ENCODE results near the gene SPINK7.

The SPINK7 gene

GRCh38 chr5:148309746-148310145, 2.5 kb upstream of the SPINK7 start:
- no peak for TF ChIP-seq ZNF565 (CRISPR knock-in tag; conservative IDR thresholded peaks at IDR 0.05; ENCODE audit: low read depth)
- no peak for TF ChIP-seq ESRRG (CRISPR knock-in tag; IDR thresholded peaks at IDR 0.05)
- TF ChIP-seq ZFP30 (CRISPR knock-in tag; IDR thresholded peaks at IDR 0.05), result no peak
- TF ChIP-seq CREB5 (CRISPR knock-in tag; IDR thresholded peaks at IDR 0.05; ENCODE audit: low read depth), result no peak
- TF ChIP-seq ZFP3 (CRISPR knock-in tag; IDR thresholded peaks at IDR 0.05), result no peak
- TF ChIP-seq PATZ1 (CRISPR knock-in tag; IDR thresholded peaks at IDR 0.05; ENCODE audit: borderline replicate concordance), result no peak
- no peak for TF ChIP-seq ZNF8 (CRISPR knock-in tag; IDR thresholded peaks at IDR 0.05)
- ATAC-seq, result no peak

GRCh38 chr5:148311484-148311883, 739 bp upstream of the SPINK7 start:
- ATAC-seq, result no peak
- TF ChIP-seq TCF4 (CRISPR knock-in tag; IDR thresholded peaks at IDR 0.05; ENCODE audit: borderline replicate concordance) (no peak), BACH2 (CRISPR knock-in tag; IDR thresholded peaks at IDR 0.05; ENCODE audit: borderline replicate concordance) (no peak), CSDC2 (CRISPR knock-in tag; IDR thresholded peaks at IDR 0.05) (no peak), TSHZ2 (CRISPR knock-in tag; IDR thresholded peaks at IDR 0.05) (no peak), ISL1 (CRISPR knock-in tag; IDR thresholded peaks at IDR 0.05) (no peak), ZC3H10 (CRISPR knock-in tag; IDR thresholded peaks at IDR 0.05) (no peak), PATZ1 (CRISPR knock-in tag; IDR thresholded peaks at IDR 0.05; ENCODE audit: borderline replicate concordance) (no peak), RARB (CRISPR knock-in tag; IDR thresholded peaks at IDR 0.05) (no peak), OSR1 (CRISPR knock-in tag; IDR thresholded peaks at IDR 0.05) (no peak), ZFP3 (CRISPR knock-in tag; IDR thresholded peaks at IDR 0.05) (no peak)

GRCh38 chr5:148314187-148314586, 2.0 kb downstream of the SPINK7 start:
- TF ChIP-seq ZFP3 (CRISPR knock-in tag; IDR thresholded peaks at IDR 0.05), result no peak
- no peak for TF ChIP-seq ARNTL (CRISPR knock-in tag; IDR thresholded peaks at IDR 0.05; ENCODE audit: borderline replicate concordance, low read depth)
- TF ChIP-seq RARB (CRISPR knock-in tag; IDR thresholded peaks at IDR 0.05), result no peak
- no peak for TF ChIP-seq POU6F1 (CRISPR knock-in tag; IDR thresholded peaks at IDR 0.05; ENCODE audit: borderline replicate concordance, low read depth)
- TF ChIP-seq TOX (CRISPR knock-in tag; IDR thresholded peaks at IDR 0.05; ENCODE audit: borderline replicate concordance), result no peak
- TF ChIP-seq ISL1 (CRISPR knock-in tag; IDR thresholded peaks at IDR 0.05), result no peak
- no peak for TF ChIP-seq TSHZ2 (CRISPR knock-in tag; IDR thresholded peaks at IDR 0.05)
- TF ChIP-seq ZC3H10 (CRISPR knock-in tag; IDR thresholded peaks at IDR 0.05), result no peak
- TF ChIP-seq CSRNP3 (CRISPR knock-in tag; IDR thresholded peaks at IDR 0.05), result no peak
- no peak for ATAC-seq

Data from SK-N-SH treated with all-trans-retinoic acid at 6 μM for 48 hours (cell line).